Stimulated activated naive CD8-positive, alpha-beta T cell treated with anti-CD3 and anti-CD28 coated beads, Interleukin-15, Interleukin-2, amounts not matched to agents 100 ng/mL and 50 ng/mL, for 24 hours (primary cell): ENCODE measurements around the gene EGR1.

Experiments used
- H3K27ac Mint-ChIP-seq: one replicate; pipeline ENCODE4 v1.8.0; 2021; ENCODE audit warnings: mild to moderate bottlenecking, mixed read lengths
- H3K27me3 Mint-ChIP-seq: one replicate; pipeline ENCODE4 v1.8.0; 2021; ENCODE audit warnings: mixed read lengths
- H3K36me3 Mint-ChIP-seq: one replicate; pipeline ENCODE4 v1.8.0; 2021; ENCODE audit warnings: low read depth, mixed read lengths
- H3K4me1 Mint-ChIP-seq: one replicate; pipeline ENCODE4 v1.8.0; 2021; ENCODE audit warnings: low read depth, mixed read lengths
- H3K4me3 Mint-ChIP-seq: one replicate; pipeline ENCODE4 v1.8.0; 2021; ENCODE audit warnings: mild to moderate bottlenecking, mixed read lengths
- H3K9me3 Mint-ChIP-seq: one replicate; pipeline ENCODE4 v1.8.0; 2021; ENCODE audit warnings: mixed read lengths

EGR1 gene

GRCh38 chr5:138461343-138462125 lies 3.7 kb upstream of the EGR1 start:
- Mint-ChIP-seq H3K4me1 (peaks cover 59% of the 10 kb centered on the region), H3K4me3 (no peak overlapping the region), H3K9me3 (no peaks in the 10 kb centered on the region), H3K27ac (peak overlapping the region; percentile 100), H3K36me3 (peaks cover 1% of the 10 kb centered on the region), H3K27me3 (no peaks in the 10 kb centered on the region)

GRCh38 chr5:138463419-138464007 lies 1.8 kb upstream of the EGR1 start:
- H3K4me3 Mint-ChIP-seq, result peak overlapping the region; percentile 85
- peaks cover 64% of the 10 kb centered on the region for H3K4me1 Mint-ChIP-seq
- H3K36me3 Mint-ChIP-seq, result peaks cover 21% of the 10 kb centered on the region
- peak overlapping the region; percentile 93 for H3K27ac Mint-ChIP-seq
- H3K27me3 Mint-ChIP-seq, result no peaks in the 10 kb centered on the region
- no peaks in the 10 kb centered on the region for H3K9me3 Mint-ChIP-seq

GRCh38 chr5:138464008-138464387 lies 1.3 kb upstream of the EGR1 start:
- Mint-ChIP-seq H3K27me3 (no peaks in the 10 kb centered on the region), H3K4me3 (peak overlapping the region; percentile 85), H3K36me3 (peaks cover 25% of the 10 kb centered on the region), H3K27ac (peak overlapping the region; percentile 93), H3K4me1 (peaks cover 63% of the 10 kb centered on the region), H3K9me3 (no peaks in the 10 kb centered on the region)

DNA sequence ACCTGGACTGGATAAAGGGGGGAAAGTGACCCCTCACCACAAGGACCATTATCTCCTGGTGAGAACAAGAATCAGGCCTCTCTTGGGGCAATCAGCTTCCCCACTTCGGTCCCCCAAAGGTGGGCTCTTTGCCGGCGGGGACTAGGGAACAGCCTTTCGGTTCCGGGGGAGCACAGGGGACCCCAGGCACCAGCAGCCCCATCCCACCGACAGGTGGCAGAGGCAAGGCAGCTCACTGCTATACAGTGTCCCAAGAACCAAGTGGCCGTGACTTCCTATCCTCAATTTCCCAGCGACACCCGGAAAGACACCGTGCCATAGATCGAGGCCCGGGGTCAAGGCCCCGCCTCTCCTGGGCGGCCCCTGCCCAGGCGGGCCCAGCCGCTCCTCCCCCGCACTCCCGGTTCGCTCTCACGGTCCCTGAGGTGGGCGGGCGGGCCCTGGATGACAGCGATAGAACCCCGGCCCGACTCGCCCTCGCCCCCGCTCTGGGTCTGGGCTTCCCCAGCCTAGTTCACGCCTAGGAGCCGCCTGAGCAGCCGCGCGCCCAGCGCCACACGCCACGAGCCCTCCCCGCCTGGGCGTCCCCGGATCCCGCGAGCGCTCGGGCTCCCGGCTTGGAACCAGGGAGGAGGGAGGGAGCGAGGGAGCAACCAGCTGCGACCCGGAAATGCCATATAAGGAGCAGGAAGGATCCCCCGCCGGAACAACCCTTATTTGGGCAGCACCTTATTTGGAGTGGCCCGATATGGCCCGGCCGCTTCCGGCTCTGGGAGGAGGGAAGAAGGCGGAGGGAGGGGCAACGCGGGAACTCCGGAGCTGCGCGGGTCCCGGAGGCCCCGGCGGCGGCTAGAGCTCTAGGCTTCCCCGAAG lies 655 bp upstream of the EGR1 start:
- H3K36me3 Mint-ChIP-seq, result peaks cover 25% of the 10 kb centered on the region
- H3K9me3 Mint-ChIP-seq, result no peaks in the 10 kb centered on the region
- H3K4me1 Mint-ChIP-seq, result peaks cover 56% of the 10 kb centered on the region
- H3K4me3 Mint-ChIP-seq, result peak overlapping the region; percentile 85
- H3K27ac Mint-ChIP-seq, result peak overlapping the region; percentile 93
- no peaks in the 10 kb centered on the region for H3K27me3 Mint-ChIP-seq

DNA sequence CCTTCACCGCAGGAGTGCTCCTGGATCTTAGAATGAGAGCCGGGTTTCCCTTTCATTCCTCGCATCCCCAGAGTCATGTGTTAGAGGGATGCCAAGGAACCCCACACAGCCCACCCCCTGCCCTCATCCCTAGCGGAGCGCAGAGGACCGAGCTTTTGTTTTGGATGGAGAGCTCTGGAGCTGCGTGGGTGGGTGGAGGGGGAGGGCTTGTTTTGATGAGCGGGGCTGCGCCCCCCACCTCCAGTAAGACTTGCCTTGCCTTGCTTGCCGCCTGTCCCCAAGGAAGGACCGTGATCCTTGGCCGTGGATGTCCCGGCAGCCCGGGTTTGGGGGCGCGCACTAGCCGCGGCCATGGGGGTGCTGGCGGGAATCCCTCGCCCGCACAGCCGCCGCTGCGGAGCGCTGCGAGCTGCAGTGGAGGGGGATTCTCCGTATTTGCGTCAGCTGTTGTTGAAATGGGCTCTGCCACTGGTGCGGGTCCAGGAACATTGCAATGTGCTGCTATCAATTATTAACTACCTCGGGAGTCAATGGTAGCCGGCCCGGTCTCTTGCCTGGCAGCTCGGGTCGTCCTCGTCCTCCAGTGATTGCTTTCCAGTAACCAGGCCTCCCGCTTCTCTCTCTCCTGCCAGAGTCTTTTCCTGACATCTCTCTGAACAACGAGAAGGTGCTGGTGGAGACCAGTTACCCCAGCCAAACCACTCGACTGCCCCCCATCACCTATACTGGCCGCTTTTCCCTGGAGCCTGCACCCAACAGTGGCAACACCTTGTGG lies 1.0 kb downstream of the EGR1 start:
- Mint-ChIP-seq H3K9me3 (no peaks in the 10 kb centered on the region), H3K4me1 (peaks cover 39% of the 10 kb centered on the region), H3K4me3 (peak overlapping the region; percentile 82), H3K27ac (peak overlapping the region; percentile 58), H3K36me3 (peaks cover 25% of the 10 kb centered on the region), H3K27me3 (no peaks in the 10 kb centered on the region)

- Mint-ChIP-seq H3K36me3 (peaks cover 25% of the 10 kb centered on the region), H3K27ac (peak overlapping the region; percentile 58), H3K4me3 (peak overlapping the region; percentile 82), H3K9me3 (no peaks in the 10 kb centered on the region), H3K27me3 (no peaks in the 10 kb centered on the region), H3K4me1 (peaks cover 32% of the 10 kb centered on the region)
These were observed 1.8 kb downstream of the EGR1 start for GRCh38 chr5:138466900-138467710.

- H3K4me3 Mint-ChIP-seq, result peak overlapping the region; percentile 82
- H3K27me3 Mint-ChIP-seq, result no peaks in the 10 kb centered on the region
- H3K27ac Mint-ChIP-seq, result peak overlapping the region; percentile 56
- no peaks in the 10 kb centered on the region for H3K9me3 Mint-ChIP-seq
- peaks cover 25% of the 10 kb centered on the region for H3K36me3 Mint-ChIP-seq
- peaks cover 32% of the 10 kb centered on the region for H3K4me1 Mint-ChIP-seq
These were observed 2.4 kb downstream of the EGR1 start for GRCh38 chr5:138467711-138468132.

DNA sequence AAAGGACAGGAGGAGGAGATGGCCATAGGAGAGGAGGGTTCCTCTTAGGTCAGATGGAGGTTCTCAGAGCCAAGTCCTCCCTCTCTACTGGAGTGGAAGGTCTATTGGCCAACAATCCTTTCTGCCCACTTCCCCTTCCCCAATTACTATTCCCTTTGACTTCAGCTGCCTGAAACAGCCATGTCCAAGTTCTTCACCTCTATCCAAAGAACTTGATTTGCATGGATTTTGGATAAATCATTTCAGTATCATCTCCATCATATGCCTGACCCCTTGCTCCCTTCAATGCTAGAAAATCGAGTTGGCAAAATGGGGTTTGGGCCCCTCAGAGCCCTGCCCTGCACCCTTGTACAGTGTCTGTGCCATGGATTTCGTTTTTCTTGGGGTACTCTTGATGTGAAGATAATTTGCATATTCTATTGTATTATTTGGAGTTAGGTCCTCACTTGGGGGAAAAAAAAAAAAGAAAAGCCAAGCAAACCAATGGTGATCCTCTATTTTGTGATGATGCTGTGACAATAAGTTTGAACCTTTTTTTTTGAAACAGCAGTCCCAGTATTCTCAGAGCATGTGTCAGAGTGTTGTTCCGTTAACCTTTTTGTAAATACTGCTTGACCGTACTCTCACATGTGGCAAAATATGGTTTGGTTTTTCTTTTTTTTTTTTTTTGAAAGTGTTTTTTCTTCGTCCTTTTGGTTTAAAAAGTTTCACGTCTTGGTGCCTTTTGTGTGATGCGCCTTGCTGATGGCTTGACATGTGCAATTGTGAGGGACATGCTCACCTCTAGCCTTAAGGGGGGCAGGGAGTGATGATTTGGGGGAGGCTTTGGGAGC lies 3.1 kb downstream of the EGR1 start:
- H3K4me3 Mint-ChIP-seq, result peak overlapping the region; percentile 82
- peaks cover 25% of the 10 kb centered on the region for H3K36me3 Mint-ChIP-seq
- peaks cover 30% of the 10 kb centered on the region for H3K4me1 Mint-ChIP-seq
- H3K9me3 Mint-ChIP-seq, result no peaks in the 10 kb centered on the region
- peak overlapping the region; percentile 56 for H3K27ac Mint-ChIP-seq
- no peaks in the 10 kb centered on the region for H3K27me3 Mint-ChIP-seq

DNA sequence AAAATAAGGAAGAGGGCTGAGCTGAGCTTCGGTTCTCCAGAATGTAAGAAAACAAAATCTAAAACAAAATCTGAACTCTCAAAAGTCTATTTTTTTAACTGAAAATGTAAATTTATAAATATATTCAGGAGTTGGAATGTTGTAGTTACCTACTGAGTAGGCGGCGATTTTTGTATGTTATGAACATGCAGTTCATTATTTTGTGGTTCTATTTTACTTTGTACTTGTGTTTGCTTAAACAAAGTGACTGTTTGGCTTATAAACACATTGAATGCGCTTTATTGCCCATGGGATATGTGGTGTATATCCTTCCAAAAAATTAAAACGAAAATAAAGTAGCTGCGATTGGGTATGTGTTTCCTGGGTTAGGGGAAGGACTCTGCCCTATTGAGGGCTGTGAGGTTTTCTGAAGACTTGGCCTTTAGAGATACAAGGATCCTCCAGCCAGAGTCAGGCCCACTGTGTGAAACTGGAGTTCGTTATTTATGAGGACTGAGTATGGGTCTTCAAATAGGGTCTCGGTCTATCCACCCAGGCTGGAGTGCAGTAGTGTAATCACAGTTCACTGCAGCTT lies 3.8 kb downstream of the EGR1 start:
- H3K9me3 Mint-ChIP-seq, result no peaks in the 10 kb centered on the region
- no peak overlapping the region for H3K27ac Mint-ChIP-seq
- H3K27me3 Mint-ChIP-seq, result no peaks in the 10 kb centered on the region
- peaks cover 25% of the 10 kb centered on the region for H3K4me1 Mint-ChIP-seq
- H3K36me3 Mint-ChIP-seq, result peaks cover 25% of the 10 kb centered on the region
- peak overlapping the region; percentile 82 for H3K4me3 Mint-ChIP-seq

- H3K27ac Mint-ChIP-seq, result no peak overlapping the region
- H3K4me3 Mint-ChIP-seq, result no peak overlapping the region
- peaks cover 25% of the 10 kb centered on the region for H3K36me3 Mint-ChIP-seq
- peaks cover 25% of the 10 kb centered on the region for H3K4me1 Mint-ChIP-seq
- H3K27me3 Mint-ChIP-seq, result no peaks in the 10 kb centered on the region
- H3K9me3 Mint-ChIP-seq, result no peaks in the 10 kb centered on the region
These were observed 4.5 kb downstream of the EGR1 start for GRCh38 chr5:138469540-138470321.

DNA sequence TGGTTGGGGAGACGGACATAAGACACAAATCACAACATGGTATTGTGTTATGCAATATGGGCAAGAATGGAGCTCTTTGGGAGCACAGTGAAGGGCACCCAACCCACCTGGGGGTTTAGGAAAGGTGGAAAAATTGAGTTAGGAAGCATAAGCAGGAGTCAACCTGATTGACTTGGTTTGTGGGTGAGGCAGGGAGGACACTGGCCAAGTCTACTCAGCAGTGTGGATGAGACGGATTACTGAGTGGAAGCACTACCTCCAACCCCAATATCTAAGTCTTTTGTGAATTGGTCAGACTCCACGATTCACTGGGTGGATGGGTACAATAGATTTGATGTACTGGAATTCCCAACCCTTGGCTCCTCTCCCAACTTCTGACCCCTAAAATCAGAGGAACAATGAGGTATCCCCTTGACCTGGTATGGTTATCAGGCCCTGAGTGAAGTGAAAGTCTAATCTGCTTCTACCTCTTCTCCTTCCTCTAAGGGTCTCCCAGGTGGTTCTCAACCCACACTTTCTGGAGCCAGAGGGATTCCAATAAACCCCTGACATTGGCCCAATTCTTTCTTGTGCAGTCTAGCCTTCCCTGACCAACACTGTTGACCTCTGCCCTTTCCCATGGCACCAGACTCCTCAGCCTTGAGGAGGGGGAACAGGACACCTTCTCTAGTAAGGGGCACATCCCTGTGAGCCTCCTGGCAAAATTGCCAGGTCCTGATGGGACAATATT lies 5.2 kb downstream of the EGR1 start:
- no peak overlapping the region for H3K4me3 Mint-ChIP-seq

GRCh38 chr5:138471052-138471361 lies 5.7 kb downstream of the EGR1 start:
- Mint-ChIP-seq H3K4me1 (peaks cover 25% of the 10 kb centered on the region), H3K36me3 (peaks cover 25% of the 10 kb centered on the region), H3K27me3 (no peaks in the 10 kb centered on the region), H3K4me3 (no peak overlapping the region), H3K9me3 (no peaks in the 10 kb centered on the region), H3K27ac (no peak overlapping the region)

More for the DNA sequence above, 5.2 kb downstream of the EGR1 start:
- Mint-ChIP-seq H3K36me3 (peaks cover 25% of the 10 kb centered on the region), H3K4me1 (peaks cover 25% of the 10 kb centered on the region), H3K27ac (no peak overlapping the region), H3K9me3 (no peaks in the 10 kb centered on the region), H3K27me3 (no peaks in the 10 kb centered on the region)
